GM19193 (cell line): ENCODE measurements around the gene SYNPR.

Source experiments
- POLR2A ChIP-seq: IDR thresholded peaks from 4 replicates; pipeline ENCODE4 v1.6.1; 2011; ENCODE audit not compliant: insufficient read depth, insufficient read length; ENCODE audit errors: extremely low read depth

Gene SYNPR

GRCh38 chr3:63617391-63617790 lies 339.3 kb downstream of the SYNPR start:
- no peak for TF ChIP-seq POLR2A

DNA sequence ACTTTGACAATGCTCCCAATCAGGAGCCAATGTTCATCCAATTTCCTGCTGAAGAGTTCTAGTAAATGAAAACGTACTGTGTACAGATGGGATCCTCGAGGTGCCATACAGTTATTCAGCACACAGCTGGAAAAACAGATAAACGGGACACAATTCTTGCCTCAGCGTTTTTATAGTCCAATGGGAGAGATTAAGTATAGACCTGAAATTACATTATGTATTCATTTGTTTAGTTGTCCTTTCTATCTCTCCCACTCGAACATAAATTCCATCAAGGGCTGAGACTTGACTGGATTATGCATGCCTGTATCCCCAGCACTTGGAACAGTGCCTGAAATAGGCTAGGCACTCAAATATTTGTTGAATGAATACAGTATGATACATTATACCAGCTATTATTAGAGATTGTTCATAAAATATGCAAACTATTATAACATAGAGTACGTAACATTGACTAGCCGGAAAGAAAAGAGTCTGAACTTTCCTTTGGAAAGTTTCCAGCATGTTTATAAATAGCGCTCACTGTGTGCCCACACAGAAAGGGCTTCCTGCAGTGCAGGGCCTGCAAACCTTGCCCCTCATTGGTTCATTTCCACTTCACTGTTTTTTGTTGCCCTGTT lies 346.9 kb downstream of the SYNPR start:
- no peak for TF ChIP-seq POLR2A

DNA sequence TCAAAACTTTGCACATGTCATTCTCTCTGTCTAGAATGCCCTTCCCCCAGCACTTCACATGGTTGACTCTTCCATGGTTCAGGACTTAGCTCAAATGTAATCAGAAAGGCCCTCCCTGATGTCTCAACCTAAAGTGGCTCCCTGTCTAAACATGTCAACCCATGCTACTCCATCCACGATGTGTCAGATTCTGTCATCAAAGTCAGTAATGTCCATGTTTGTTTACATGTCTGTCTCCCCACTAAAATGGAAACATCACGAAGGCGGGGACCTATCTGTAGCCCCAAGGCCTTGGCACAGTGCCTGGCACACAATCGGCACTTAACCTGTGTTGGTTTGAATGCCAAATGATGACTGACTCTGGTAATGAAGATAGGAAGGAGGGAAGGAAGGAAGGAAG lies 353.6 kb downstream of the SYNPR start:
- TF ChIP-seq POLR2A: no peak

DNA sequence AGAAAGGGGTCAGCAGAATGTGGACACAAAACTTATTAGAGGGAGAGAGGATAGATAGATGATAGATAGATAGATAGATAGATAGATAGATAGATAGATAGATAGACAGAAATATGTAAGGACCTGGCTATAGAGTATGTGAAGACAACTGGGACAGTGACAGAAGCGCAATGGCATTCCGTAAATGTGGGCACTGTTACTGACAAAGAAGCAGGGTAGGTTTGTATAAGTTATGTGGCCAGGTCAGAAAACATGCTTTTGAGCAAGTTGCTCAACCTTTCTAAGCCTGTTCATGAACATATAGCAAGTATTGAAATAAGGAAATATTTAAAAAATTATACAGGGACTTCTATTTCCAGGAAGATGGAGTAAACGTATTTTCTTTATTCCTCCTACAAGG lies 357.1 kb downstream of the SYNPR start:
- no peak for TF ChIP-seq POLR2A

DNA sequence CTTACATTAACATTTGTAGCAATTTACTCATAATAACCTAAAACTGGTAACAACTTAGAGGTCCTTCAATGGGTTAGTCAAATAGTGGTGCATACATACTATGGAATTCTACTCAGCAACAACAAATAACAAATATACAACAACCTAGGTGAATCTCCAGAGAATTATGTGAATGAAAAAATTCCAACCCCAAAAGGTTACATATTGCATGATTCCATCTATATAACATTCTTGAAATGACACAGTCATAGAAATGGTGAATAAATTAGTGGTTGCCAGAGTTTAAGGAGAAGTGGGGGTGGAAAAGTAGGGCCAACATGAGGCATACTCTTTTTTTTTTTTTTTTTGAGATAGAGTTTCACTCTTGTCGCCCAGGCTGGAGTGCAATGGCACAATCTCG lies 361.7 kb downstream of the SYNPR start:
- TF ChIP-seq POLR2A: no peak

GRCh38 chr3:63642488-63642887 lies 364.4 kb downstream of the SYNPR start:
- no peak for TF ChIP-seq POLR2A

GRCh38 chr3:63644212-63644797 lies 366.2 kb downstream of the SYNPR start:
- no peak for TF ChIP-seq POLR2A

DNA sequence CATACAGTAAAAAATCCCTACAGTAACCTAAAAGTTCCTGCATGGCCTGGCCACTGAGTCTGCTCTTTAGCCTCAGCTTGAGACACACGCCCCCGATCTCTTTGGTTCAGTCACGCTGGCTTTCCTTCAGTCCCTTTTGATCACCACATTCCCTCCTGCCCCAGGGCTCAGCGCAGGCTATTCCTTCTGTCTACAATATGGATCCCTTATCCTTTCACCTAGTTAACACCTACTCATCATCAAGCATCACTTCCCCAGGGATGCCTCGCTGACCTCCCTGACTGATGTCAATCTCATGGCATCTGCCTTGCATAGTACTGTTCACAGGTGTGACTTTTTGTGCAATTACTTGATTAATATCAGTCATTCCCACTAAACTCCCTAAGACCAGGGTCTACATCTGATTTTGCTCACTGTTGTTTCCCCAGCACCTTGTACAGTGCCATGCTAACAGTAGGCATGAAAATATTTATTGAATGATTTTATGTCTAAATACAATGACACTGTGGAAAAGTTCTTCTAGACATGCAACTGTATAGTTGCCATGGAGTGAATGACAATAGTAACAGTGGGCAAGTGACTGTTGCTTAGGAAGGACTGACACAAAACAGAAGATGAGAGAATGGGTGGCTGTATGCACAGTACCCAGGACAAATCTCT lies 374.1 kb downstream of the SYNPR start, which contains the start of gene SNTN:
SNTN (plus strand) TSS at position 610 of the 660 bp plus-strand sequence; CDS start at position 623, 13 bp downstream.
- TF ChIP-seq POLR2A: no peak

GRCh38 chr3:63654211-63654610 lies 376.1 kb downstream of the SYNPR start:
- TF ChIP-seq POLR2A: no peak

- TF ChIP-seq POLR2A: no peak
These were observed 376.8 kb downstream of the SYNPR start for GRCh38 chr3:63654931-63655330.

DNA sequence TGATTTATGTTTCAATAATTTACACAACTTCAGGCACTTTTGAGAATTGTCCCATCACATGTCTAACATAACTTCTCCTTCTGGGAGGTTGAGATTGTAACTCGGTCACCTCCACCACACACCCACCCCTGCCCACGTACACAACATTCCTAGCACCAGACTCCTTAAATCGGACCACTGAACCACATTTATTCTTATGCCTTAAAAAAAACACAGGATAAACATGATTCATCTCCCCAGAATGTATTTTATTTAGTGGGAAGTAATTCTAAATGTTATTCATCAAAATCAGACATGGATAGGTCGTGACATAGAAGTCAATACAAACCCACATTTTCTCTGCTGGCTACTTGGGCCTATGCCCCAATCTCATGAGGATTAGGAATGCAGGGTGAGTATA lies 377.4 kb downstream of the SYNPR start:
- no peak for TF ChIP-seq POLR2A

- TF ChIP-seq POLR2A: no peak
These were observed 378.7 kb downstream of the SYNPR start for GRCh38 chr3:63656786-63657185.

- TF ChIP-seq POLR2A: no peak
These were observed 383.1 kb downstream of the SYNPR start for GRCh38 chr3:63661242-63661641.

DNA sequence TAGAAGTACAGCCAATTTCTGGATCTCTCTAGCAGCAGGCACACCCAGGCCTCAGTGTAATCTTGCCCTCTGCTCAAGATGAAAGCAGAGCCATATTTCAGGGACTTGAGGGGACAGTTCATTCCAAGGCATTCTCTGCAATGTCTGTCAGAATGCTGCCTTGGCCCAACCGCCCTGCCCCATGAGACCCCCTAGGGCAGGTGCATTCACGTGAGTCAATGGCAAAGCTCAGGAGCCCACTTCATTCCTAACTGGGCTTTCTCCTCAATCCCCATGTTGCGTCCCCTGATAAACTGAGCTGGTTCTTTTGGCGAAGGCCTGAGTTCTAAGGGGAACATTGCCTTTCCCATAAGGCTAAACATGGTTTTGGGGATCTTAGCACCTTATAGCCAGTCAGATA lies 383.9 kb downstream of the SYNPR start:
- no peak for TF ChIP-seq POLR2A

DNA sequence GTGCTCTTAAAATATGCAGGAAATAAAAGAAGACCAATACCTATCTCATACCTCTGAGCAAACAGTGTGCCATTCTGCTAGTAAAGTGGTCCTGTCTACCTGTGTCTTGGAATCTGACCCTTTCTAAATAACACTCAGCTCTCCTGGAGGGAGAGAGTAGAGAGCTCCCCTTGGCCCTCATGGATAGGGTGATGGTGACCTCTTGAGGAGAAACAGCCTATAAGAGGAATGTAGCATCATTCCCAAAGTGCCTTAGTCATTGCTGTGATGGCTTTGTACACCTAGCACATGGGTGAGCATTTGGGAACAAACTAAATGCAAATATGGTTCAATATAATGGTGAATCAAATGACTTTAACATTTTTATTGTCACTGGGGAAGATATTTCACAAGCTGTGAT lies 384.4 kb downstream of the SYNPR start:
- no peak for TF ChIP-seq POLR2A
